HG03064 (cell line): Measurements from ENCODE around the gene SBNO2.

Experiments used
- ATAC-seq: cut with Tn5 transposase; IDR thresholded peaks from one replicate; pipeline ENCODE4 v1.9.1; 2021; ENCODE audit warnings: low read depth; ENCODE audit not compliant: unreplicated experiment

The SBNO2 gene

GRCh38 chr19:1063909-1064660, 110.0 kb downstream of the SBNO2 start:
- ATAC-seq: no peak

GRCh38 chr19:1063030-1063908, 110.8 kb downstream of the SBNO2 start:
- ATAC-seq: no peak

DNA sequence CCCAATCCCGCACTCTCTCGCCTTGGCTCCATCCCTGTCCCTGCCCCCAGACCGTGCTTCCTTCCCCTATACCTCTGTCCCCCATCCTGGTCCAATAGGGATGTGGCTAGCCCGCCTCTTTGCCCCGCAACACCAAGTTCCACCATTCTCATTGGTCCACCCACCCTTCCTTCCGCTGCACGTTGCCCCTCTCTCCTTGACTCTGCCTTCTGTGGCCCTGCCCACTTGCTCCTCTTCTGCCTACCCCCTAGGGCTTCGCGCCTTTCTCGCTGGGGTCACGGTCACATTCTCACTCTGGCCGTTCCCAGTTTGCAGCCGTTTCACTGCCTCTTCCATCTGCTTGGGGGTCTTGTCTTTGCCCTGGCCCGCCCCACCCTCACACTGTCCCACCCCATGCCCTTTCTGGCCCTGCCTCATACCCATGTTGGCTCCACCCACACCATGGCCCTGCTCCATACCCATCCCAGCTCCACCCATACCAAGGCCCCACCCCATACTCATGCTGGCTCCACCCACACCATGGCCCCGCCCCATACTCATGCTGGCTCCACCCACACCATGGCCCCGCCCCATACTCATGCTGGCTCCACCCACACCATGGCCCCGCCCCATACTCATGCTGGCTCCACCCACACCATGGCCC, 111.6 kb downstream of the SBNO2 start:
- ATAC-seq: no peak

DNA sequence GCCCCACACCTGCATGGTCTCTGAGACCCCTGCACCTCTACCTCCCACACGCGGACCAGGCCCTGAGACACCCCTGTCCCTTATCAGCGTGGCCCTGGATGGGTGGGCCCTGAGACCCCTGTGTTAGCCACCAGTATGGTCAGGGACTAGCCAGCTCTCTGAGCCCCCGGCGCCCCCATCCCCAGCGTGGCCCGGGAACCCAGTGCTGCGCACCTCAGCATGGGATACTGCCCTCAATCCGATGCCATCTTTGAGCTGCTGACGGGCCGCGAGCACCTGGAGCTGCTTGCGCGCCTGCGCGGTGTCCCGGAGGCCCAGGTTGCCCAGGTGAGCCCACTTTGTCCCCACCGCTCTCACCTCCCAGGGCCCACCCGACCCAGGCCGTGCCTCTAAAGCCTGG, 112.1 kb downstream of the SBNO2 start:
- ATAC-seq: no peak

DNA sequence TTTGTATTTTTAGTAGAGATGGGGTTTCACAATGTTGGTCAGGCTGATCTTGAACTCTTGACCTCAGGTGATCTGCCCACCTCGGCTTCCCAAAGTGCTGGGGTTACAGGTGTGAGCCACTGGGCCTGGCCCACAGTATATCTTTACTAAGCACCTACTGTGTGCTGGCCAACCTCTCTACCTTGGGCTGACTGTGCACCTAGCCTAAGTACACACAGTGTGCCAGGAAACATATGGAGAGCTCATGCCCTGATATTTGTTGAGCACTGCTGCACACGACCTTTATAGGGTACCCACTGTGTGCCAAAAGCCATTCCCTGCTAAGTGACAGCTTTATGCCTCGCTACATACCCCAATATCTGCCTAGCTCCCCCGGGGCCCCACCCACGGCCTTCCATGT, 113.4 kb downstream of the SBNO2 start:
- no peak for ATAC-seq

GRCh38 chr19:1058112-1058511, 116.0 kb downstream of the SBNO2 start:
- ATAC-seq: no peak
